Gastroesophageal sphincter (tissue), 4 donors: ENCODE measurements around the gene NLGN1. TPM values are rescaled to one million over a fixed set of nuclear protein-coding genes. Genes with fewer than 3 reads are reported as not detected.

Experiments used
- ATAC-seq: fragments of 150-250 bp; one replicate; pipeline ENCODE4 v1.9.1; 2016; ENCODE audit warnings: mild to moderate bottlenecking, moderate library complexity
- H3K27ac ChIP-seq, 4 donors: fragments of 200-600 bp; sonication (generic) in 3 of 4; 1 replicate in 3 of 4; 2 replicates in 1 of 4; pipeline ENCODE4 v1.5.1; 2016 to 2019
- H3K27me3 ChIP-seq: fragments of 200-600 bp; sonication (generic); one replicate; pipeline ENCODE4 v1.5.1; 2019
- H3K36me3 ChIP-seq, 2 donors: fragments of 200-600 bp; sonication (generic); one replicate each; pipeline ENCODE4 v1.5.1; 2019; ENCODE audit warnings: control low read depth in 1 of 2
- H3K4me1 ChIP-seq, 3 donors: fragments of 200-600 bp; sonication (generic); 1 replicate in 2 of 3; 2 replicates in 1 of 3; pipeline ENCODE4 v1.5.1; 2016 to 2019; ENCODE audit warnings: control low read depth in 2 of 3
- H3K4me3 ChIP-seq, 2 donors: fragments of 200-600 bp; sonication (generic); one replicate each; pipeline ENCODE4 v1.5.1; 2019; ENCODE audit warnings: mild to moderate bottlenecking in 1 of 2, moderate library complexity in 1 of 2
- H3K9me3 ChIP-seq, 3 donors: fragments of 200-600 bp; sonication (generic); one replicate each; pipeline ENCODE4 v1.5.1; 2017 to 2019; ENCODE audit warnings: control low read depth in 2 of 3
- EP300 ChIP-seq: sonication (generic); formaldehyde crosslinking; IDR thresholded peaks from one replicate; pipeline ENCODE4 v1.6.1; 2017; ENCODE audit warnings: antibody characterized with exemption, mild to moderate bottlenecking
- POLR2A ChIP-seq, 2 donors: fragments of 450-650 bp; IDR thresholded peaks; one replicate each; pipeline ENCODE4 v1.6.1; 2017; ENCODE audit warnings: antibody characterized with exemption in 2 of 2, mild to moderate bottlenecking in 2 of 2, moderate library complexity in 1 of 2
- POLR2AphosphoS5 ChIP-seq: sonication (generic); formaldehyde crosslinking; IDR thresholded peaks from one replicate; pipeline ENCODE4 v1.6.1; 2017; ENCODE audit warnings: antibody characterized with exemption
- WGBS, 2 donors: methylation state at CpG; one replicate each; pipeline ENCODE4 v1.1.5; 2018; ENCODE audit warnings: low coverage in 1 of 2; 5-methylcytosine and 5-hydroxymethylcytosine counted together
- small RNA-seq, 4 donors: library from RNA; depleted of rRNA; stranded (forward); fragments of <200 nt; gene quantifications; one replicate each; pipeline ENCODE3, GENCODE V24; 2016
- total RNA-seq, 4 donors: library from RNA; depleted of rRNA; stranded (reverse); fragments of >200 nt; gene quantifications; one replicate each; pipeline ENCODE4 v1.1.0, GENCODE V29; 2016
- TF ChIP-seq, protein P1 (sequence below), 4 experiments: fragments of 200-600 bp in 2 of 4; fragments of 450-650 bp in 2 of 4; sonication (generic) in 1 of 4; IDR thresholded peaks; one replicate each; pipeline ENCODE4 v1.5.1; 2017 to 2019; ENCODE audit warnings: antibody characterized with exemption in 4 of 4, mild to moderate bottlenecking in 2 of 4, moderate library complexity in 2 of 4

NLGN1 gene
- total RNA-seq, 4 donors from 2014 or later: 13.4 to 26.4 (median 24.0) TPM

- 78 to 80% methylated on average over 2 of the region's 2 CpGs for WGBS, 2 donors
- H3K36me3 ChIP-seq: no peaks in the 10 kb centered on the region
- H3K4me1 ChIP-seq: no peaks in the 10 kb centered on the region
- no peak for ATAC-seq
- no peak overlapping the region for H3K27ac ChIP-seq
- no peaks in the 10 kb centered on the region for H3K9me3 ChIP-seq
- TF ChIP-seq POLR2AphosphoS5 (no peak), POLR2A (IDR thresholded peaks at IDR 0.05) (no peak), EP300 (no peak)
- TF ChIP-seq, protein P1, sequence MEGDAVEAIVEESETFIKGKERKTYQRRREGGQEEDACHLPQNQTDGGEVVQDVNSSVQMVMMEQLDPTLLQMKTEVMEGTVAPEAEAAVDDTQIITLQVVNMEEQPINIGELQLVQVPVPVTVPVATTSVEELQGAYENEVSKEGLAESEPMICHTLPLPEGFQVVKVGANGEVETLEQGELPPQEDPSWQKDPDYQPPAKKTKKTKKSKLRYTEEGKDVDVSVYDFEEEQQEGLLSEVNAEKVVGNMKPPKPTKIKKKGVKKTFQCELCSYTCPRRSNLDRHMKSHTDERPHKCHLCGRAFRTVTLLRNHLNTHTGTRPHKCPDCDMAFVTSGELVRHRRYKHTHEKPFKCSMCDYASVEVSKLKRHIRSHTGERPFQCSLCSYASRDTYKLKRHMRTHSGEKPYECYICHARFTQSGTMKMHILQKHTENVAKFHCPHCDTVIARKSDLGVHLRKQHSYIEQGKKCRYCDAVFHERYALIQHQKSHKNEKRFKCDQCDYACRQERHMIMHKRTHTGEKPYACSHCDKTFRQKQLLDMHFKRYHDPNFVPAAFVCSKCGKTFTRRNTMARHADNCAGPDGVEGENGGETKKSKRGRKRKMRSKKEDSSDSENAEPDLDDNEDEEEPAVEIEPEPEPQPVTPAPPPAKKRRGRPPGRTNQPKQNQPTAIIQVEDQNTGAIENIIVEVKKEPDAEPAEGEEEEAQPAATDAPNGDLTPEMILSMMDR (IDR thresholded peaks at IDR 0.05): no peak
- H3K27me3 ChIP-seq: no peaks in the 10 kb centered on the region
- no peak overlapping the region for H3K4me3 ChIP-seq
Observed at GRCh38 chr3:174332391-174332790, 934.8 kb downstream of the NLGN1 start.

GRCh38 chr3:174333640-174334039 is 936.1 kb downstream of the NLGN1 start:
- no peaks in the 10 kb centered on the region for H3K36me3 ChIP-seq
- H3K4me3 ChIP-seq: no peak overlapping the region
- WGBS, 2 donors: 43 to 64% methylated on average over 2 of the region's 2 CpGs
- TF ChIP-seq POLR2A (IDR thresholded peaks at IDR 0.05) (no peak), POLR2AphosphoS5 (no peak), EP300 (no peak)
- TF ChIP-seq, protein P1 (IDR thresholded peaks at IDR 0.05): no peak
- no peaks in the 10 kb centered on the region for H3K4me1 ChIP-seq
- no peak overlapping the region for H3K27ac ChIP-seq
- H3K9me3 ChIP-seq: no peaks in the 10 kb centered on the region
- no peak for ATAC-seq
- H3K27me3 ChIP-seq: no peaks in the 10 kb centered on the region

DNA sequence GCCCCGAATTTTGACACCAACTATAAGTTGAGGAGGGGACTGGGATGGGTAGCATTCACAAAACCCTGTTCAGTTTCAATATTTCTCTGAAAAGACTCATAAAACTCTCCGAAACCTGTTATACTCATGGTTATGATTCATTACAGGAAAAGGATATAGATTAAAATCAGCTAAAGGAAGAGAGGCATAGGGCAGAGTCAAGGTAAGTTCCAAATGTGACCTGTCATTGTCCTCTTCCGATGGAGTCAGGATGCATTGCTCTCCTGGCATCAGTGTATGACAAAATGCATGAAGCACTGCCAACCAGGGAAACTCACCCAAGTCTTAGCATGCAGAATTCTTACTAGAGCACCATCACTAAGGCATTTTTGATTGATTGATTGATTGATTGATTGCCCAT is 936.6 kb downstream of the NLGN1 start:
- ATAC-seq: no peak
- Histone ChIP-seq H3K4me1 (no peaks in the 10 kb centered on the region), H3K27me3 (no peaks in the 10 kb centered on the region), H3K9me3 (no peaks in the 10 kb centered on the region), H3K27ac (no peak overlapping the region), H3K36me3 (no peaks in the 10 kb centered on the region), H3K4me3 (no peak overlapping the region)
- 88 to 90% methylated on average over 3 of the region's 3 CpGs for WGBS, 2 donors
- no peak for TF ChIP-seq POLR2A (IDR thresholded peaks at IDR 0.05)
- no peak for TF ChIP-seq EP300
- TF ChIP-seq, protein P1 (IDR thresholded peaks at IDR 0.05): no peak
- TF ChIP-seq POLR2AphosphoS5: no peak

DNA sequence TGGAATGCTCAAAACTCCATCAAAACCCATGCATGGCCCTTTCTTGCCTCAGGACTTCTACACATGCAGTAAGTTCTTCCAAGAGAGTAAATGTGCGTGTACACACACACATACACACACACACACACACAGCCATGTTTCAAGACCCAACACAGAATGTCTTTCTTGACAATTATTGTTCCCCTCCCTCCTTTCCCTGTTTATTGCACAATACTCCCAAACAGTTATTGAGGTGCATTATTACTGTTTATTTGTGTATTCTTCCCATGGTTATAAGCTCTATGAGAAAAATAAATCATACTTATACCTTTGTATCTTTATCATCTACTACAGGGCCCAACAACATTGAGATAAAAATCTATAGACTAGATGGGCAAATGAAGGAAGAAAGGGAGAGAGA is 937.8 kb downstream of the NLGN1 start:
- 100% methylated on average over 1 of the region's 1 CpG for WGBS, 2 donors
- Histone ChIP-seq H3K36me3 (no peaks in the 10 kb centered on the region), H3K27ac (no peak overlapping the region), H3K27me3 (no peaks in the 10 kb centered on the region), H3K9me3 (no peaks in the 10 kb centered on the region), H3K4me3 (no peak overlapping the region), H3K4me1 (no peaks in the 10 kb centered on the region)
- ATAC-seq: no peak
- no peak for TF ChIP-seq EP300

- Histone ChIP-seq H3K27me3 (no peaks in the 10 kb centered on the region), H3K36me3 (no peaks in the 10 kb centered on the region), H3K4me3 (no peak overlapping the region), H3K9me3 (no peaks in the 10 kb centered on the region), H3K4me1 (no peaks in the 10 kb centered on the region), H3K27ac (no peak overlapping the region)
- no peak for ATAC-seq
- TF ChIP-seq EP300 (no peak), POLR2AphosphoS5 (no peak), POLR2A (IDR thresholded peaks at IDR 0.05) (no peak)
- TF ChIP-seq, protein P1 (IDR thresholded peaks at IDR 0.05): no peak
Observed at GRCh38 chr3:174335910-174336309, 938.4 kb downstream of the NLGN1 start.

Small RNA genes lying within 50 kb of the gene (small RNA-seq; reads per million reads assigned to genes)
- gene RN7SKP234: 0 reads per million in 4 donors
